ENCODE measurements around the gene MTOR.
"Not testable (repeated sequence)": the region's sequence is repeated elsewhere in the genome, so short reads cannot be mapped to it uniquely, and the experiment has no call there.

- TF ChIP-seq POLR2A, CTCF, POLR2AphosphoS5 (IDR thresholded peaks at IDR 0.05): not testable (repeated sequence)
Measured at GRCh38 chr1:11100806-11101205, 161.5 kb downstream of the MTOR start.

Data from suprapubic skin (tissue), 4 donors.